SW480 (cell line): Measurements from ENCODE around the gene LRTM2.

Experiments used
- DNase-seq: peaks from one replicate; pipeline ENCODE4 v3.0.0-alpha.2; 2016; ENCODE audit warnings: low spot score

LRTM2 gene

GRCh38 chr12:1864867-1865266 is 44.5 kb downstream of the LRTM2 start:
- DNase-seq = no peak

GRCh38 chr12:1865284-1865866 is 45.0 kb downstream of the LRTM2 start:
- no peak for DNase-seq

- no peak for DNase-seq
Observed at GRCh38 chr12:1869145-1869544, 48.8 kb downstream of the LRTM2 start.

- no peak for DNase-seq
Observed at GRCh38 chr12:1870086-1870485, 49.7 kb downstream of the LRTM2 start.

- no peak for DNase-seq
Observed at GRCh38 chr12:1870998-1871917, 50.9 kb downstream of the LRTM2 start.

- no peak for DNase-seq
Observed at GRCh38 chr12:1872001-1872400, 51.6 kb downstream of the LRTM2 start.

GRCh38 chr12:1872448-1872847 is 52.1 kb downstream of the LRTM2 start:
- DNase-seq = no peak

GRCh38 chr12:1873531-1874510 is 53.5 kb downstream of the LRTM2 start:
- no peak for DNase-seq

- no peak for DNase-seq
Observed at GRCh38 chr12:1875608-1876007, 55.2 kb downstream of the LRTM2 start.

- DNase-seq = no peak
Observed at GRCh38 chr12:1876086-1876485, 55.7 kb downstream of the LRTM2 start.

- no peak for DNase-seq
Observed at GRCh38 chr12:1877169-1877878, 57.0 kb downstream of the LRTM2 start.

- DNase-seq = no peak
Observed at GRCh38 chr12:1878214-1878613, 57.8 kb downstream of the LRTM2 start.

- DNase-seq = no peak
Observed at GRCh38 chr12:1878695-1879094, 58.3 kb downstream of the LRTM2 start.

GRCh38 chr12:1879633-1880032 is 59.3 kb downstream of the LRTM2 start:
- DNase-seq = peak; percentile 17

- DNase-seq = no peak
Observed at GRCh38 chr12:1880153-1880845, 59.9 kb downstream of the LRTM2 start.

GRCh38 chr12:1880876-1881275 is 60.5 kb downstream of the LRTM2 start:
- DNase-seq = no peak

- DNase-seq = no peak
Observed at GRCh38 chr12:1881301-1881700, 60.9 kb downstream of the LRTM2 start.

GRCh38 chr12:1881936-1882335 is 61.6 kb downstream of the LRTM2 start:
- no peak for DNase-seq

- DNase-seq = no peak
Observed at GRCh38 chr12:1882405-1882804, 62.0 kb downstream of the LRTM2 start.

GRCh38 chr12:1882850-1883470 is 62.6 kb downstream of the LRTM2 start:
- DNase-seq = no peak

- DNase-seq = no peak
Observed at GRCh38 chr12:1883513-1883912, 63.1 kb downstream of the LRTM2 start.
